ENCODE data around the gene SASS6.
"Not testable (repeated sequence)": the region's sequence is repeated elsewhere in the genome, so short reads cannot be mapped to it uniquely, and the experiment has no call there.

The SASS6 gene

GRCh38 chr1:100053727-100054126 lies 79.0 kb downstream of the SASS6 start:
- TF ChIP-seq CTCF (conservative IDR thresholded peaks at IDR 0.05; ENCODE audit: control insufficient read depth, insufficient read depth, low read depth, low read length): no peak
- no peak overlapping the region for H3K4me3 ChIP-seq (ENCODE audit: control insufficient read depth, low read depth, low read length)
- no peak for DNase-seq (ENCODE audit: low read depth)

- H3K4me3 ChIP-seq (ENCODE audit: control insufficient read depth, low read depth, low read length): no peak overlapping the region
- no peak for TF ChIP-seq CTCF (conservative IDR thresholded peaks at IDR 0.05; ENCODE audit: control insufficient read depth, insufficient read depth, low read depth, low read length)
- DNase-seq (ENCODE audit: low read depth): no peak
These were observed 79.6 kb downstream of the SASS6 start for GRCh38 chr1:100053119-100053518.

DNA sequence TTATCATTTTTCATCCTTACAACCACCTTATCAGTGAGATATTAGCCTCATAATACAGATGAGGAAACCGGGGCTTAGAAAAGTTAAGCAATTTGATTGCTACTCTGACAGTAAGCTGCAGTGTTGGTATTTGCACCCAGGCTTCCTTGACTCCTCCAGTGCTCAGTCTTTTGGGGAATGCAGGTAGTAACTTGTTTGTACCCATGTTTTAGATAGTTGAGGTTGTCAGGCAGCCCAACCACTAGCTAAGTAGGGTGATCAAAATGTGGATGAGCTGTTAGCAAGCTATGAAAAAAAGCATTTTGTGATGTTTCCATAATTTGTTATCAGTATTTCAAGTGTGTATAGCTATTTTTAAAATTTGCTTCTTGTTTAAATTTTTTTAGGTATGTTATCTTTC lies 80.8 kb downstream of the SASS6 start:
- no peak for TF ChIP-seq CTCF (conservative IDR thresholded peaks at IDR 0.05; ENCODE audit: control insufficient read depth, insufficient read depth, low read depth, low read length)
- H3K4me3 ChIP-seq (ENCODE audit: control insufficient read depth, low read depth, low read length): no peak overlapping the region
- no peak for DNase-seq (ENCODE audit: low read depth)

GRCh38 chr1:100051401-100051800 lies 81.3 kb downstream of the SASS6 start:
- no peak for DNase-seq (ENCODE audit: low read depth)
- no peak overlapping the region for H3K4me3 ChIP-seq (ENCODE audit: control insufficient read depth, low read depth, low read length)
- no peak for TF ChIP-seq CTCF (conservative IDR thresholded peaks at IDR 0.05; ENCODE audit: control insufficient read depth, insufficient read depth, low read depth, low read length)

- no peak for TF ChIP-seq CTCF (conservative IDR thresholded peaks at IDR 0.05; ENCODE audit: control insufficient read depth, insufficient read depth, low read depth, low read length)
- no peak for DNase-seq (ENCODE audit: low read depth)
- no peak overlapping the region for H3K4me3 ChIP-seq (ENCODE audit: control insufficient read depth, low read depth, low read length)
These were observed 82.6 kb downstream of the SASS6 start for GRCh38 chr1:100050139-100050538.

- DNase-seq (ENCODE audit: low read depth); H3K4me3 ChIP-seq (ENCODE audit: control insufficient read depth, low read depth, low read length): not testable (repeated sequence)
These were observed 85.5 kb downstream of the SASS6 start for GRCh38 chr1:100047235-100047708.

DNA sequence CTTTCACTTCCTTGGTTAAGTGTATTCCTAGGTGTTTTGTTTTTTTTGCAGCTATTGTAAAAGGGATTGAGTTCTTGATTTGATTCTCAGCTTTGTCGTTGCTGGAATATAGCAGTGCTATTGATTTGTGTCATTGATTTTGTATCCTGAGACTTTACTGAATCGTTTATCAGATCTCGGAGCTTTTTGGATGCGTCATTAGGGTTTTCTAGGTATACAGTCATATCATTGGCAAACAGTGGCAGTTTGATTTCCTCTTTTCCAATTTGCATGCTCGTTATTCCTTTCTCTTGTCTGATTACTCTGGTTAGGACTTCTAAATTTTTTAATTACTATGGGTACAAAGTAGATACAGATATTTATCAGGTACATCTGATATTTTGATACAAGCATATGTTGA lies 87.5 kb downstream of the SASS6 start:
- DNase-seq (ENCODE audit: low read depth): no peak
- H3K4me3 ChIP-seq (ENCODE audit: control insufficient read depth, low read depth, low read length): no peak overlapping the region
- TF ChIP-seq CTCF (conservative IDR thresholded peaks at IDR 0.05; ENCODE audit: control insufficient read depth, insufficient read depth, low read depth, low read length): no peak

Data from fibroblast of mammary gland (primary cell).